MCF 10A (cell line): ENCODE data around the gene LRRK1. TPM values are rescaled to one million over a fixed set of nuclear protein-coding genes. Genes with fewer than 3 reads are reported as not detected.
"Not testable (repeated sequence)": the region's sequence is repeated elsewhere in the genome, so short reads cannot be mapped to it uniquely, and the experiment has no call there.

Experiments
- BruUV-seq: library from RNA; stranded (reverse); fragments of 400-500 nt; replicated peaks from 2 replicates; lab custom pipeline; 2021; lab: Mats Ljungman, UMichigan
- CTCF ChIA-PET: fragments of 300-600 bp; sonication (Branson Sonifier 250); formaldehyde crosslinking; extraction: SDS; loops from one replicate; lab custom pipeline; 2021; ENCODE audit warnings: antibody characterized with exemption, inconsistent platforms; lab: Yijun Ruan, JAX
- POLR2A ChIA-PET: fragments of 300-600, 350-650 bp; sonication (Branson Sonifier 250); formaldehyde crosslinking; extraction: SDS; loops from one replicate; lab custom pipeline; 2020; ENCODE audit warnings: antibody characterized with exemption, inconsistent platforms; lab: Yijun Ruan, JAX
- DNase-seq: peaks from one replicate; pipeline ENCODE4 v3.0.0-alpha.2; 2018; ENCODE audit not compliant: unreplicated experiment
- H3K27ac Mint-ChIP-seq: one replicate; pipeline ENCODE4 v1.8.0; 2022; ENCODE audit warnings: mild to moderate bottlenecking, low read depth, mixed read lengths; ENCODE audit not compliant: unreplicated experiment
- H3K27me3 Mint-ChIP-seq: one replicate; pipeline ENCODE4 v1.8.0; 2022; ENCODE audit warnings: mixed read lengths; ENCODE audit not compliant: insufficient read depth, unreplicated experiment
- H3K36me3 Mint-ChIP-seq: one replicate; pipeline ENCODE4 v1.8.0; 2022; ENCODE audit warnings: mild to moderate bottlenecking, moderate library complexity, mixed read lengths; ENCODE audit not compliant: insufficient read depth, unreplicated experiment
- H3K4me1 Mint-ChIP-seq: one replicate; pipeline ENCODE4 v1.8.0; 2022; ENCODE audit warnings: mixed read lengths; ENCODE audit not compliant: insufficient read depth, unreplicated experiment
- H3K4me3 Mint-ChIP-seq: one replicate; pipeline ENCODE4 v1.8.0; 2022; ENCODE audit warnings: mild to moderate bottlenecking, moderate library complexity, mixed read lengths; ENCODE audit not compliant: unreplicated experiment
- H3K9me3 Mint-ChIP-seq: one replicate; pipeline ENCODE4 v1.8.0; 2022; ENCODE audit warnings: mixed read lengths; ENCODE audit not compliant: unreplicated experiment
- intact Hi-C: fragments of 100-400 bp; cut with micrococcal nuclease; formaldehyde crosslinking; loops from 2 replicates; pipeline ENCODE4 v1.14.1; 2022
- total RNA-seq: library from RNA; stranded (reverse); gene quantifications from 2 replicates; pipeline ENCODE4 v1.2.3, GENCODE V29; 2022
- TF ChIP-seq, protein P1 (sequence below): fragments of 200-600 bp; IDR thresholded peaks from one replicate; pipeline ENCODE4 v1.8.0; 2022; ENCODE audit warnings: antibody characterized with exemption, mild to moderate bottlenecking; ENCODE audit not compliant: unreplicated experiment

LRRK1 gene
- total RNA-seq, 1 experiment from 2014 or later = 15.4 TPM

DNA sequence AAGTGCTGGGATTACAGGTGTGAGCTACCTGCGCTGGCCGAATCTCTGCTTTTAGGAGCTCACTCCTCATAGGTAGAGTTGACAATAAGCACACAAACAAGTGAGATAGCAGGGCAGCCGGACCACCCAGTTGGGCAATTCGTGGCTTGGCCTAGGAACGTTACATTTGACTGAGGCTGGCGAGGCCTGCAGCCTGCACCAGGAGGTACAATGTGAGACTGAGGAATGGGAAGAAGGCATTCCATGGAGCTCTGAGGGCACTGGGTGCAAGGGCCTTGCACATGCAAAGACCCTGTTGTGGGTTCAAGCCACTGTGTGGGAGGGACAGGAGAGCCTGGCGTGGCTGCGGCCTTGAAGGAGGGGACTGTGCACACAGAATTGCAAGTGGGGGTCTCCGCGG lies 152.5 kb downstream of the LRRK1 start:
- no TSS peak for BruUV-seq
- CTCF ChIA-PET = interaction anchor here (0.6 to 0.9 kb wide), 2 partner anchors 16 to 399 kb away, joined by 3 to 4 read pairs; no protein-coding TSS in a partner anchor
- Mint-ChIP-seq H3K27me3 (no peaks in the 10 kb centered on the region), H3K36me3 (peaks cover 7% of the 10 kb centered on the region), H3K4me3 (no peak overlapping the region), H3K27ac (peak overlapping the region; percentile 95), H3K9me3 (no peaks in the 10 kb centered on the region), H3K4me1 (peaks cover 18% of the 10 kb centered on the region)
- DNase-seq = no peak
- intact Hi-C loops = no loop called here
- TF ChIP-seq, protein P1, sequence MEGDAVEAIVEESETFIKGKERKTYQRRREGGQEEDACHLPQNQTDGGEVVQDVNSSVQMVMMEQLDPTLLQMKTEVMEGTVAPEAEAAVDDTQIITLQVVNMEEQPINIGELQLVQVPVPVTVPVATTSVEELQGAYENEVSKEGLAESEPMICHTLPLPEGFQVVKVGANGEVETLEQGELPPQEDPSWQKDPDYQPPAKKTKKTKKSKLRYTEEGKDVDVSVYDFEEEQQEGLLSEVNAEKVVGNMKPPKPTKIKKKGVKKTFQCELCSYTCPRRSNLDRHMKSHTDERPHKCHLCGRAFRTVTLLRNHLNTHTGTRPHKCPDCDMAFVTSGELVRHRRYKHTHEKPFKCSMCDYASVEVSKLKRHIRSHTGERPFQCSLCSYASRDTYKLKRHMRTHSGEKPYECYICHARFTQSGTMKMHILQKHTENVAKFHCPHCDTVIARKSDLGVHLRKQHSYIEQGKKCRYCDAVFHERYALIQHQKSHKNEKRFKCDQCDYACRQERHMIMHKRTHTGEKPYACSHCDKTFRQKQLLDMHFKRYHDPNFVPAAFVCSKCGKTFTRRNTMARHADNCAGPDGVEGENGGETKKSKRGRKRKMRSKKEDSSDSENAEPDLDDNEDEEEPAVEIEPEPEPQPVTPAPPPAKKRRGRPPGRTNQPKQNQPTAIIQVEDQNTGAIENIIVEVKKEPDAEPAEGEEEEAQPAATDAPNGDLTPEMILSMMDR = no peak
- POLR2A ChIA-PET = no interaction called here

- DNase-seq = not testable (repeated sequence)
These were observed 153.1 kb downstream of the LRRK1 start for GRCh38 chr15:101072235-101072634.

DNA sequence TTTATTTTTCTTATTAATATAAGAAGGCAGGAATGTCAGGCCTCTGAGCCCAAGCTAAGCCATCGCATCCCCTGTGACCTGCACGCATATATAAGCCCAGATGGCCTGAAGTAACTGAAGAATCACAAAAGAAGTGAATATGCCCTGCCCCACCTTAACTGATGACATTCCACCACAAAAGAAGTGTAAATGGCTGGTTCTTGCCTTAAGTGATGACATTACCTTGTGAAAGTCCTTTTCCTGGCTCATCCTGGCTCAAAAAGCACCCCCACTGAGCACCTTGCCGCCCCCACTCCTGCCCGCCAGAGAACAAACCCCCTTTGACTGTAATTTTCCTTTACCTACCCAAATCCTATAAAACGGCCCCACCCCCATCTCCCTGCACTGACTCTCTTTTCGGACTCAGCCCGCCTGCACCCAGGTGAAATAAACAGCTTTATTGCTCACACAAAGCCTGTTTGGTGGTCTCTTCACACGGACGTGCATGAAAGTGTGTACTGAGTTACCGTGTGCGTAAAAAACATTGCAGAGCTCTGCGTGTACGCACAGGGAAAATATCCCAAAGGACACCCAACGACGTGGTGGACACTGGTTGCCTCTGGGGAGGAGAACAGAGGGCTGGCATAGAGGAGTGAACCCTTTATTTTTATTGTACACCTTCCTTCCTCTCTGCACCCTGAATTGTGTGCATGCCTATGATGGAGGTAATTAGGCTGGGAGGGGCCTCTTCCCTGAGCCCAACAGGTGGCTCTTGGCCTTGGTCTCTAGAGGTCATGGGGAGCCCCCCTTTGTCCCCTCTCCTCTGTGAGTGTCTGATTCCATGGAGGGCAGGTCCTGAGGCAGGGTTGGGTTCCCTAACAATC lies 158.9 kb downstream of the LRRK1 start:
- H3K36me3 Mint-ChIP-seq, H3K4me3 Mint-ChIP-seq, H3K4me1 Mint-ChIP-seq, DNase-seq, BruUV-seq, H3K9me3 Mint-ChIP-seq, CTCF ChIA-PET, H3K27ac Mint-ChIP-seq, POLR2A ChIA-PET, intact Hi-C loops, H3K27me3 Mint-ChIP-seq: not testable (repeated sequence)

More at GRCh38 chr15:101072235-101072634, 153.1 kb downstream of the LRRK1 start:
- BruUV-seq, intact Hi-C loops, H3K27ac Mint-ChIP-seq, H3K9me3 Mint-ChIP-seq, H3K36me3 Mint-ChIP-seq, POLR2A ChIA-PET, H3K4me3 Mint-ChIP-seq, H3K27me3 Mint-ChIP-seq: not testable (repeated sequence)
- peaks cover 18% of the 10 kb centered on the region for H3K4me1 Mint-ChIP-seq
- CTCF ChIA-PET = interaction anchor here (0.6 kb wide), 1 partner anchor 400 kb away, joined by 3 read pairs; no protein-coding TSS in a partner anchor

DNA sequence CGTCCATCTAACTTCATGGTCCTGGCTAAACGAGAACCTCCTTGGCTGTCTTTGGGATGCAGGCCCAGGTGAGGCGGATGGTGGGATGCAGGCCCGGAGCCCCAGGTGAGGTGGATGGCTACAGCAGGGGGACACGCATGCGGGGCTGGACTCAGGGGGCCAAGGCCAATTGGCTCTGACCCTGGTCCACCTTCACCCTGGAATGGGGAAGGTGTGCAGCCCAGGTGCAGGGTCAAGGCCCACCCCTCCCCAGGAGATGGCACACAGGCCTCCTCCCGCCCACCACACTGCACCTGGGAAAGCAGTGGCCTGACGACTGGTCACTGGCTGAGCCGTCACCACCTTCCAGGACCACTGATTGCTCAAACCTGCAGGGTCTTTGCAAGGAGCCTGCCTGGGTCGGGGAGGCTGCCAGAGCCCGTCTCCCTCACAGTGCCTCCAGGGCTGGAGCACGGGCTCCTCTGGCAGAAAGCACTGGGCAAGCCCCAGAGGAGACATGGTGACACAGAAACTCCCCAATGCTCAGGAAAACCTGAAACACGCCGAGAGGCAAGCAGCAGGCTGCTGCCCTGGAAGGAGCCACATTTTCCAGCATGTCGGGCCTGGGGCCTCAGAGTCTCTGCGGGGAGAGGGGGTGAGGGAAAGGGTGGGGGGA lies 159.6 kb downstream of the LRRK1 start:
- no peak for DNase-seq
- ChIA-PET POLR2A (no interaction called here), CTCF (interaction anchor here (0.6 to 1.1 kb wide), 2 partner anchors 10 to 558 kb away, joined by 3 read pairs; no protein-coding TSS in a partner anchor)
- Mint-ChIP-seq H3K27me3 (no peaks in the 10 kb centered on the region), H3K36me3 (no peaks in the 10 kb centered on the region), H3K4me1 (peaks cover 6% of the 10 kb centered on the region), H3K9me3 (no peaks in the 10 kb centered on the region), H3K4me3 (no peak overlapping the region), H3K27ac (no peak overlapping the region)
- intact Hi-C loops = no loop called here
- no TSS peak for BruUV-seq
- TF ChIP-seq, protein P1 = no peak
